H1 (cell line): Measurements from ENCODE around the gene TOR1A. TPM values are rescaled to one million over a fixed set of nuclear protein-coding genes. Genes with fewer than 3 reads are reported as not detected.

ENCODE experiments used
- CBX5 ChIP-seq: fragments of 300-800, 300-1000 bp; sonication (generic); IDR thresholded peaks from 2 replicates; pipeline ENCODE4 v1.7.1; 2016; ENCODE audit warnings: antibody characterized with exemption, low read length, low read depth
- CEBPB ChIP-seq: IDR thresholded peaks from 2 replicates; pipeline ENCODE4 v1.6.1; 2012; ENCODE audit warnings: low read depth, low read length
- CHD2 ChIP-seq: IDR thresholded peaks from 2 replicates; pipeline ENCODE4 v1.6.1; 2012; ENCODE audit warnings: low read length, improper control_type of control experiment
- EGR1 ChIP-seq: IDR thresholded peaks from 2 replicates; pipeline ENCODE4 v1.6.1; 2011; ENCODE audit warnings: low read depth, low read length, borderline replicate concordance
- MAFK ChIP-seq: IDR thresholded peaks from 2 replicates; pipeline ENCODE4 v1.6.1; 2012; ENCODE audit warnings: low read depth, mild to moderate bottlenecking, improper control_type of control experiment, low read length
- NRF1 ChIP-seq: IDR thresholded peaks from 2 replicates; pipeline ENCODE4 v1.6.1; 2011; ENCODE audit warnings: mild to moderate bottlenecking, low read depth, low read length, improper control_type of control experiment
- RXRA ChIP-seq: IDR thresholded peaks from 2 replicates; pipeline ENCODE4 v1.6.1; 2011; ENCODE audit warnings: low read depth, mild to moderate bottlenecking, low read length, moderate library complexity; ENCODE audit not compliant: insufficient read depth
- SP4 ChIP-seq: IDR thresholded peaks from 2 replicates; pipeline ENCODE4 v1.6.1; 2012; ENCODE audit warnings: low read length, inconsistent platforms
- SRF ChIP-seq: IDR thresholded peaks from 2 replicates; pipeline ENCODE4 v1.6.1; 2011; ENCODE audit warnings: mild to moderate bottlenecking, low read depth, low read length, moderate library complexity
- TCF12 ChIP-seq: IDR thresholded peaks from 2 replicates; pipeline ENCODE4 v1.6.1; 2011; ENCODE audit warnings: low read depth, mild to moderate bottlenecking, low read length
- TEAD4 ChIP-seq: IDR thresholded peaks from 2 replicates; pipeline ENCODE4 v1.6.1; 2012; ENCODE audit warnings: low read depth, low read length, inconsistent platforms, mixed read lengths
- polyA plus RNA-seq, 7 experiments: library from polyadenylated mRNA; depleted of rRNA in 3 of 7; stranded (reverse) in 5 of 7; unstranded in 2 of 7; fragments of >200 nt in 5 of 7; fragments of 200-250 nt in 2 of 7; gene quantifications; 1 replicate in 5 of 7; 2 replicates in 1 of 7; 4 replicates in 1 of 7; pipeline versions ENCODE4 v1.2.1 to v1.2.3, GENCODE V29; 2011 to 2013; ENCODE audit warnings: missing spikeins in 2 of 7, mixed read lengths in 2 of 7
- total RNA-seq: library from RNA; stranded (reverse); fragmentation: NEBNext Ultra II Directional; extraction: Animal tissue kit (Norgen Biotek cat#: 25700); gene quantifications from 2 replicates; pipeline ENCODE4 v1.2.1, GENCODE V29; 2021
- TF ChIP-seq, protein P1 (sequence below): fragments of 300-600 bp; sonication (generic); IDR thresholded peaks from 2 replicates; pipeline ENCODE4 v1.7.1; 2012; ENCODE audit warnings: low read length, moderate library complexity, mild to moderate bottlenecking, inconsistent platforms; ENCODE audit not compliant: insufficient replicate concordance

TOR1A gene
- total and polyA plus RNA-seq, 2 of the 8 experiments (the other 6 are each of a cell fraction or from before 2014, with no cell fraction given): 37.6 to 46.7 TPM

GRCh38 chr9:129835128-129835859 lies 11.4 kb upstream of the TOR1A start, which contains the start of the genes C9orf78 and USP20 (continued):
- TF ChIP-seq NRF1 (no peak), TEAD4 (no peak), CEBPB (no peak; the same call in 1 of the 2 replicates), EGR1 (no peak; the same call in 1 of the 2 replicates), MAFK (no peak), TCF12 (no peak), CHD2 (no peak), SRF (peak; percentile 77), SP4 (peak; percentile 80), CBX5 (no peak), RXRA (no peak)
- TF ChIP-seq, protein P1, sequence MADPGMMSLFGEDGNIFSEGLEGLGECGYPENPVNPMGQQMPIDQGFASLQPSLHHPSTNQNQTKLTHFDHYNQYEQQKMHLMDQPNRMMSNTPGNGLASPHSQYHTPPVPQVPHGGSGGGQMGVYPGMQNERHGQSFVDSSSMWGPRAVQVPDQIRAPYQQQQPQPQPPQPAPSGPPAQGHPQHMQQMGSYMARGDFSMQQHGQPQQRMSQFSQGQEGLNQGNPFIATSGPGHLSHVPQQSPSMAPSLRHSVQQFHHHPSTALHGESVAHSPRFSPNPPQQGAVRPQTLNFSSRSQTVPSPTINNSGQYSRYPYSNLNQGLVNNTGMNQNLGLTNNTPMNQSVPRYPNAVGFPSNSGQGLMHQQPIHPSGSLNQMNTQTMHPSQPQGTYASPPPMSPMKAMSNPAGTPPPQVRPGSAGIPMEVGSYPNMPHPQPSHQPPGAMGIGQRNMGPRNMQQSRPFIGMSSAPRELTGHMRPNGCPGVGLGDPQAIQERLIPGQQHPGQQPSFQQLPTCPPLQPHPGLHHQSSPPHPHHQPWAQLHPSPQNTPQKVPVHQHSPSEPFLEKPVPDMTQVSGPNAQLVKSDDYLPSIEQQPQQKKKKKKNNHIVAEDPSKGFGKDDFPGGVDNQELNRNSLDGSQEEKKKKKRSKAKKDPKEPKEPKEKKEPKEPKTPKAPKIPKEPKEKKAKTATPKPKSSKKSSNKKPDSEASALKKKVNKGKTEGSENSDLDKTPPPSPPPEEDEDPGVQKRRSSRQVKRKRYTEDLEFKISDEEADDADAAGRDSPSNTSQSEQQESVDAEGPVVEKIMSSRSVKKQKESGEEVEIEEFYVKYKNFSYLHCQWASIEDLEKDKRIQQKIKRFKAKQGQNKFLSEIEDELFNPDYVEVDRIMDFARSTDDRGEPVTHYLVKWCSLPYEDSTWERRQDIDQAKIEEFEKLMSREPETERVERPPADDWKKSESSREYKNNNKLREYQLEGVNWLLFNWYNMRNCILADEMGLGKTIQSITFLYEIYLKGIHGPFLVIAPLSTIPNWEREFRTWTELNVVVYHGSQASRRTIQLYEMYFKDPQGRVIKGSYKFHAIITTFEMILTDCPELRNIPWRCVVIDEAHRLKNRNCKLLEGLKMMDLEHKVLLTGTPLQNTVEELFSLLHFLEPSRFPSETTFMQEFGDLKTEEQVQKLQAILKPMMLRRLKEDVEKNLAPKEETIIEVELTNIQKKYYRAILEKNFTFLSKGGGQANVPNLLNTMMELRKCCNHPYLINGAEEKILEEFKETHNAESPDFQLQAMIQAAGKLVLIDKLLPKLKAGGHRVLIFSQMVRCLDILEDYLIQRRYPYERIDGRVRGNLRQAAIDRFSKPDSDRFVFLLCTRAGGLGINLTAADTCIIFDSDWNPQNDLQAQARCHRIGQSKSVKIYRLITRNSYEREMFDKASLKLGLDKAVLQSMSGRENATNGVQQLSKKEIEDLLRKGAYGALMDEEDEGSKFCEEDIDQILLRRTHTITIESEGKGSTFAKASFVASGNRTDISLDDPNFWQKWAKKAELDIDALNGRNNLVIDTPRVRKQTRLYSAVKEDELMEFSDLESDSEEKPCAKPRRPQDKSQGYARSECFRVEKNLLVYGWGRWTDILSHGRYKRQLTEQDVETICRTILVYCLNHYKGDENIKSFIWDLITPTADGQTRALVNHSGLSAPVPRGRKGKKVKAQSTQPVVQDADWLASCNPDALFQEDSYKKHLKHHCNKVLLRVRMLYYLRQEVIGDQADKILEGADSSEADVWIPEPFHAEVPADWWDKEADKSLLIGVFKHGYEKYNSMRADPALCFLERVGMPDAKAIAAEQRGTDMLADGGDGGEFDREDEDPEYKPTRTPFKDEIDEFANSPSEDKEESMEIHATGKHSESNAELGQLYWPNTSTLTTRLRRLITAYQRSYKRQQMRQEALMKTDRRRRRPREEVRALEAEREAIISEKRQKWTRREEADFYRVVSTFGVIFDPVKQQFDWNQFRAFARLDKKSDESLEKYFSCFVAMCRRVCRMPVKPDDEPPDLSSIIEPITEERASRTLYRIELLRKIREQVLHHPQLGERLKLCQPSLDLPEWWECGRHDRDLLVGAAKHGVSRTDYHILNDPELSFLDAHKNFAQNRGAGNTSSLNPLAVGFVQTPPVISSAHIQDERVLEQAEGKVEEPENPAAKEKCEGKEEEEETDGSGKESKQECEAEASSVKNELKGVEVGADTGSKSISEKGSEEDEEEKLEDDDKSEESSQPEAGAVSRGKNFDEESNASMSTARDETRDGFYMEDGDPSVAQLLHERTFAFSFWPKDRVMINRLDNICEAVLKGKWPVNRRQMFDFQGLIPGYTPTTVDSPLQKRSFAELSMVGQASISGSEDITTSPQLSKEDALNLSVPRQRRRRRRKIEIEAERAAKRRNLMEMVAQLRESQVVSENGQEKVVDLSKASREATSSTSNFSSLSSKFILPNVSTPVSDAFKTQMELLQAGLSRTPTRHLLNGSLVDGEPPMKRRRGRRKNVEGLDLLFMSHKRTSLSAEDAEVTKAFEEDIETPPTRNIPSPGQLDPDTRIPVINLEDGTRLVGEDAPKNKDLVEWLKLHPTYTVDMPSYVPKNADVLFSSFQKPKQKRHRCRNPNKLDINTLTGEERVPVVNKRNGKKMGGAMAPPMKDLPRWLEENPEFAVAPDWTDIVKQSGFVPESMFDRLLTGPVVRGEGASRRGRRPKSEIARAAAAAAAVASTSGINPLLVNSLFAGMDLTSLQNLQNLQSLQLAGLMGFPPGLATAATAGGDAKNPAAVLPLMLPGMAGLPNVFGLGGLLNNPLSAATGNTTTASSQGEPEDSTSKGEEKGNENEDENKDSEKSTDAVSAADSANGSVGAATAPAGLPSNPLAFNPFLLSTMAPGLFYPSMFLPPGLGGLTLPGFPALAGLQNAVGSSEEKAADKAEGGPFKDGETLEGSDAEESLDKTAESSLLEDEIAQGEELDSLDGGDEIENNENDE: no peak
